ENCODE data around the gene CDC42BPG. TPM values are rescaled to one million over a fixed set of nuclear protein-coding genes. Genes with fewer than 3 reads are reported as not detected.

CDC42BPG gene
- total and polyA plus RNA-seq, 2 of the 8 experiments (the other 6 are each of a cell fraction or from before 2014, with no cell fraction given) = 3.7 to 10.6 TPM

GRCh38 chr11:64890522-64890939 is 46.1 kb upstream of the CDC42BPG start:
- FAIRE-seq = no peak

More at GRCh38 chr11:64890522-64890939, 46.1 kb upstream of the CDC42BPG start:
- Histone ChIP-seq H3K9me3 (ENCODE audit: insufficient read depth in 2 of 2, low read depth in 1 of 2, low read length in 1 of 2) (no peaks in the 10 kb centered on the region), H3K27me3 (replicated peaks in 1 of 4; ENCODE audit: control insufficient read depth in 3 of 4, extremely low read depth in 1 of 4, insufficient read depth in 3 of 4, low read length in 3 of 4) (no peaks in the 10 kb centered on the region), H2BK15ac (ENCODE audit: low read length) (peak overlapping the region; percentile 10; the same call in 1 of the 2 replicates), H3K18ac (ENCODE audit: extremely low read depth, low read length) (no peak overlapping the region), H3K4me3 (ENCODE audit: extremely low read depth in 1 of 4, insufficient read depth in 2 of 4, low read depth in 3 of 4, low read length in 4 of 4) (no peak overlapping the region), H4K5ac (ENCODE audit: insufficient read length, low read depth, low read length) (no peak overlapping the region), H3K79me2 (ENCODE audit: control insufficient read depth in 1 of 2, insufficient read depth in 2 of 2, low read length in 2 of 2) (no peaks in the 10 kb centered on the region), H2AK5ac (ENCODE audit: low read depth, low read length) (no peak overlapping the region), H2AFZ (ENCODE audit: low read length) (no peak overlapping the region), H4K91ac (replicated peaks; ENCODE audit: insufficient read length, low read length) (no peak overlapping the region), H3K4ac (replicated peaks; ENCODE audit: insufficient read length, low read depth, low read length) (no peak overlapping the region), H3K23ac (ENCODE audit: insufficient read length) (no peak overlapping the region), H3K27ac (ENCODE audit: low read depth, low read length) (no peak overlapping the region), H2BK12ac (ENCODE audit: low read depth, low read length) (no peak overlapping the region), H2BK120ac (replicated peaks; ENCODE audit: low read depth, low read length) (no peak overlapping the region), H3K36me3 (ENCODE audit: control insufficient read depth in 2 of 4, insufficient read depth in 4 of 4, low read length in 3 of 4) (peaks cover 0 to 6% (median 0%) of the 10 kb centered on the region in 4 experiments; a peak in 2 of 8 replicates), H3K23me2 (ENCODE audit: low read depth, low read length) (no peaks in the 10 kb centered on the region), H4K20me1 (replicated peaks in 1 of 2; ENCODE audit: control insufficient read depth in 1 of 2, insufficient read depth in 2 of 2, low read length in 2 of 2) (no peaks in the 10 kb centered on the region), H4K8ac (ENCODE audit: extremely low read depth, insufficient read depth, low read length) (no peak overlapping the region), H3K79me1 (ENCODE audit: low read depth, low read length) (no peaks in the 10 kb centered on the region), H3K14ac (ENCODE audit: insufficient read length) (no peak overlapping the region), H3K9ac (replicated peaks in 1 of 4; ENCODE audit: extremely low read depth in 1 of 4, low read depth in 3 of 4, low read length in 3 of 4) (no peak overlapping the region), H3K4me1 (replicated peaks in 1 of 4; ENCODE audit: control insufficient read depth in 3 of 4, insufficient read depth in 4 of 4, low read length in 3 of 4) (peaks cover 0 to 14% (median 8%) of the 10 kb centered on the region in 4 experiments; a peak in 6 of 7 replicates), H3K4me2 (ENCODE audit: insufficient read depth in 1 of 2, low read depth in 2 of 2, low read length in 2 of 2) (no peak overlapping the region), H2BK5ac (ENCODE audit: low read depth, low read length) (peak overlapping the region; percentile 30; the same call in 1 of the 2 replicates), H3K56ac (replicated peaks; ENCODE audit: insufficient read length, low read depth, low read length) (no peak overlapping the region), H2BK20ac (ENCODE audit: low read length) (no peak overlapping the region)
- TF ChIP-seq NRF1 (IDR thresholded peaks at IDR 0.05; ENCODE audit: low read depth, low read length) (no peak), POLR2AphosphoS5 (IDR thresholded peaks at IDR 0.05; ENCODE audit: low read depth, low read length) (no peak), BACH1 (IDR thresholded peaks at IDR 0.05; ENCODE audit: low read length) (no peak), BCL11A (IDR thresholded peaks at IDR 0.05; ENCODE audit: low read depth in 2 of 2, low read length in 2 of 2) (no peak), HDAC6 (IDR thresholded peaks at IDR 0.05; ENCODE audit: low read depth, low read length) (no peak), KDM4A (IDR thresholded peaks at IDR 0.05; ENCODE audit: low read depth, low read length, severe bottlenecking) (no peak), CTBP2 (IDR thresholded peaks at IDR 0.05; ENCODE audit: borderline replicate concordance, insufficient read depth, insufficient read length, low read length) (no peak), RXRA (IDR thresholded peaks at IDR 0.05; ENCODE audit: insufficient read depth, low read depth, low read length) (no peak), SAP30 (IDR thresholded peaks at IDR 0.05; ENCODE audit: insufficient read depth, insufficient replicate concordance, low read length) (no peak), POLR2A (IDR thresholded peaks at IDR 0.05; ENCODE audit: control extremely low read depth in 1 of 2, low read depth in 2 of 2, low read length in 2 of 2) (no peak), JUN (IDR thresholded peaks at IDR 0.05; ENCODE audit: low read depth, low read length) (no peak), RAD21 (IDR thresholded peaks at IDR 0.05 in 1 of 2, conservative IDR thresholded peaks at IDR 0.05 in 1 of 2; ENCODE audit: low read depth in 2 of 2, low read length in 2 of 2) (no peak), SRF (IDR thresholded peaks at IDR 0.05; ENCODE audit: low read depth, low read length) (no peak), CHD1 (IDR thresholded peaks at IDR 0.05; ENCODE audit: low read depth, low read length) (no peak)
- DNase-seq (ENCODE audit: low read depth in 1 of 2, low spot score in 2 of 2) = no peak
- WGBS, 2 experiments (ENCODE audit: extremely low coverage in 1 of 2, insufficient coverage in 1 of 2, insufficient read length in 1 of 2, insufficient replicate concordance in 2 of 2, low coverage in 1 of 2, low lambda C conversion rate in 2 of 2, missing lambda C conversion rate in 1 of 2) = 86% methylated on average over 7 of the region's 7 CpGs; no CpG with 5 or more reads in 1 of the 2 experiments
- POLR2A ChIA-PET (ENCODE audit: partially characterized antibody) = interaction anchor here (0.6 to 24.6 kb wide), 3 partner anchors 14 to 33 kb away, joined by 3 to 408 read pairs (median 65); partner anchors contain the start of genes EHD1 and PPP2R5B
- CTCF ChIA-PET (ENCODE audit: partially characterized antibody) = interaction anchor here (1.2 to 32.2 kb wide), 7 partner anchors 10 to 230 kb away, joined by 3 to 1058 read pairs (median 4); partner anchors contain the start of genes CDC42BPG and EHD1
